Skeletal muscle satellite cell (primary cell): ENCODE results near the gene PPFIBP2.

Experiments
- H3K27me3 ChIP-seq: 2 replicates; pipeline ENCODE4 v1.7.0; 2013; ENCODE audit warnings: low read length; ENCODE audit not compliant: control insufficient read depth, insufficient read depth
- H3K36me3 ChIP-seq: 2 replicates; pipeline ENCODE4 v1.7.0; 2013; ENCODE audit warnings: mild to moderate bottlenecking, control low read depth, low read length; ENCODE audit not compliant: insufficient read depth
- H3K4me1 ChIP-seq: 2 replicates; pipeline ENCODE4 v1.7.0; 2013; ENCODE audit warnings: low read length; ENCODE audit not compliant: control insufficient read depth, insufficient read depth
- H3K4me2 ChIP-seq: 2 replicates; pipeline ENCODE4 v1.7.0; 2013; ENCODE audit warnings: mild to moderate bottlenecking, low read length
- H3K4me3 ChIP-seq: 2 replicates; pipeline ENCODE4 v1.7.0; 2013; ENCODE audit warnings: low read length
- H3K9ac ChIP-seq: 2 replicates; pipeline ENCODE4 v1.7.0; 2013; ENCODE audit warnings: mild to moderate bottlenecking, low read depth, low read length, moderate library complexity
- H3K9me3 ChIP-seq: replicated peaks from 2 replicates; pipeline ENCODE4 v1.7.0; 2013; ENCODE audit warnings: mild to moderate bottlenecking, control low read depth, low read length

PPFIBP2 gene

GRCh38 chr11:7583248-7583647 lies 69.4 kb downstream of the PPFIBP2 start:
- peaks cover 10% of the 10 kb centered on the region for H3K4me1 ChIP-seq
- H3K36me3 ChIP-seq = no peaks in the 10 kb centered on the region

DNA sequence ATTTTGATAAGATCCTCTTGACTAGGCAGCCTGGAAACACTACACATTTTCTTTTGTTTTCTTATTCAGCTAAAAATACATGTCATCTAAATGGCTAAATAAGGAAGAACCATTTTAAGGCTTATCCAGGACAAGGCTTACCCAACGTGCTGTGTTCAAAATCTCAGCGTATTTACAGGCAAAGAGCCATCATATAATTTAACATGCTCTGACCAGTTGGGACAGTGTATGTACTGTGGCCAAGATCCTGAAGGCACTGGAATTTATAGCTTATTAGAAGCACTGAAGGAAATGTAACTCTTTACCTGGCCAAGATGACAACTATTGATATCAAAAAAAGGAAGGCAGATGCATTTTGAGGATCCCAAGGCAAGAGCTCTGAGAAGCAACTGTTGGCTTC lies 71.1 kb downstream of the PPFIBP2 start:
- peaks cover 10% of the 10 kb centered on the region for H3K27me3 ChIP-seq
- no peak overlapping the region for H3K4me2 ChIP-seq
- H3K9me3 ChIP-seq = no peaks in the 10 kb centered on the region
- no peak overlapping the region for H3K4me3 ChIP-seq
- no peaks in the 10 kb centered on the region for H3K4me1 ChIP-seq
- H3K9ac ChIP-seq = no peak overlapping the region
- no peaks in the 10 kb centered on the region for H3K36me3 ChIP-seq

More at GRCh38 chr11:7583248-7583647, 69.4 kb downstream of the PPFIBP2 start:
- no peak overlapping the region for H3K9ac ChIP-seq
- no peak overlapping the region for H3K4me3 ChIP-seq
- H3K4me2 ChIP-seq = no peak overlapping the region
- H3K9me3 ChIP-seq = no peaks in the 10 kb centered on the region
- peaks cover 10% of the 10 kb centered on the region for H3K27me3 ChIP-seq

- Histone ChIP-seq H3K27me3 (peaks cover 10% of the 10 kb centered on the region), H3K9me3 (no peaks in the 10 kb centered on the region), H3K4me1 (no peaks in the 10 kb centered on the region), H3K4me3 (no peak overlapping the region), H3K9ac (no peak overlapping the region), H3K36me3 (no peaks in the 10 kb centered on the region), H3K4me2 (no peak overlapping the region)
These were observed 72.0 kb downstream of the PPFIBP2 start for GRCh38 chr11:7585816-7586215.

GRCh38 chr11:7586376-7586775 lies 72.6 kb downstream of the PPFIBP2 start:
- no peak overlapping the region for H3K9ac ChIP-seq
- H3K27me3 ChIP-seq = peaks cover 10% of the 10 kb centered on the region
- no peak overlapping the region for H3K4me3 ChIP-seq
- H3K4me2 ChIP-seq = no peak overlapping the region
- no peaks in the 10 kb centered on the region for H3K36me3 ChIP-seq
- no peaks in the 10 kb centered on the region for H3K9me3 ChIP-seq
- no peaks in the 10 kb centered on the region for H3K4me1 ChIP-seq

DNA sequence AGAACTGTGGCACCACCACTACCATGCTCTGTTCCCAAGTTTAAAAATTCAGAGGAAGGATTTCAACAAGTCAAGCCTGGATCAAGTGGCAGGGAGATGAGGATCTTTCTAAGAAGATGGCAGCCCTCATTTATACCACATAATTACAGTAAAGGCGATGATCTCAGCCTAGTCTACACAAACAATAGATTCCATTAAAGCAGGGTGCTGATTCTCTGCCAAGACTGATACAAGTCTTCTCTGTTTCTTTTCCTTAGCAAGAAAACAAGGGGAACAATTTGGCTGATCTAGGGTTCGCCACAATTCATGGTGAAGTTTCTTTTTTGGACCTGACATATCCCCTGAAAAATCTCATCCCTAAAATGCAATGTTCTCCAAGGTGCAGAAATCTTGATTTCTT lies 73.9 kb downstream of the PPFIBP2 start:
- H3K4me2 ChIP-seq = no peak overlapping the region
- peaks cover 10% of the 10 kb centered on the region for H3K27me3 ChIP-seq
- peaks cover 3% of the 10 kb centered on the region for H3K4me1 ChIP-seq
- no peaks in the 10 kb centered on the region for H3K9me3 ChIP-seq
- H3K4me3 ChIP-seq = no peak overlapping the region
- no peak overlapping the region for H3K9ac ChIP-seq
- no peaks in the 10 kb centered on the region for H3K36me3 ChIP-seq

DNA sequence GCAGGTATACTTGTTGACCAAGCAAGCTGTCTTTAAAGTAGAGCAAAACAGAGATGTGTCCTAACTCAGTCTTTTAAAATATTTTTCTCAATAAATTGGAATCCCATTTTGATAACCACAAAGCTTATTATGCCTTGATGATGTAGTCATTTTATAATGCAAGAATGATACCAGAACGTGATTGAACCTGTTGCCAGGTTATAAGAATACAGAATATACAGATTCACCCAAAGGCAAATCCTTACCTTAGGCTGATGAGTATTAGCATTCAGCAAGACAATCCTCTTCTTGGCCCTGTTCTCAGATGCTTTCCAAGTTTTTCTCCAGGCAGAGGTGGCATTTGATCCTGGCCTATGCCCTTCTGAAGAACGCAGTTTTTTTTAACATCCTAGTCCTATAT lies 76.1 kb downstream of the PPFIBP2 start:
- Histone ChIP-seq H3K4me3 (no peak overlapping the region), H3K9me3 (no peaks in the 10 kb centered on the region), H3K4me1 (peaks cover 7% of the 10 kb centered on the region), H3K27me3 (peaks cover 3% of the 10 kb centered on the region), H3K9ac (no peak overlapping the region), H3K4me2 (no peak overlapping the region), H3K36me3 (no peaks in the 10 kb centered on the region)

DNA sequence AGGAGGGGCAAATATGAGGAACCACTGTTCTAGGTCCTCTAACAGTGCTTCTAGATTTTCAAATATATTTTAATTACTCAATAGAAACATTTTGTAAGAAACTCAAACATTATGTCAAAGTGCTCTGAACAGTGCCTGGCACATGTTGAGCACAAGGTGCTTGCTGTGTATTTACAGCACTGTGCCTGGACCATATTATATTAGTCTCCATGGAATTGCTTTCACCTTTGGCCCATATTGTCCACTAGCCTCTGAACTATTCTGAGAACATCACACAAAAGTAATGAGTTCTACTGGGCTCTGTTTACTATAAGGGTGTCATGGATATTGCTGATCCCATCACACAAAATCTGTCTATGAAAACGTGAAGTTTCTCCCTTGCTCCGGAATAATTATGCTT lies 76.7 kb downstream of the PPFIBP2 start:
- Histone ChIP-seq H3K27me3 (peaks cover 3% of the 10 kb centered on the region), H3K4me1 (peaks cover 7% of the 10 kb centered on the region), H3K9ac (no peak overlapping the region), H3K9me3 (no peaks in the 10 kb centered on the region), H3K4me3 (no peak overlapping the region), H3K36me3 (no peaks in the 10 kb centered on the region), H3K4me2 (no peak overlapping the region)

DNA sequence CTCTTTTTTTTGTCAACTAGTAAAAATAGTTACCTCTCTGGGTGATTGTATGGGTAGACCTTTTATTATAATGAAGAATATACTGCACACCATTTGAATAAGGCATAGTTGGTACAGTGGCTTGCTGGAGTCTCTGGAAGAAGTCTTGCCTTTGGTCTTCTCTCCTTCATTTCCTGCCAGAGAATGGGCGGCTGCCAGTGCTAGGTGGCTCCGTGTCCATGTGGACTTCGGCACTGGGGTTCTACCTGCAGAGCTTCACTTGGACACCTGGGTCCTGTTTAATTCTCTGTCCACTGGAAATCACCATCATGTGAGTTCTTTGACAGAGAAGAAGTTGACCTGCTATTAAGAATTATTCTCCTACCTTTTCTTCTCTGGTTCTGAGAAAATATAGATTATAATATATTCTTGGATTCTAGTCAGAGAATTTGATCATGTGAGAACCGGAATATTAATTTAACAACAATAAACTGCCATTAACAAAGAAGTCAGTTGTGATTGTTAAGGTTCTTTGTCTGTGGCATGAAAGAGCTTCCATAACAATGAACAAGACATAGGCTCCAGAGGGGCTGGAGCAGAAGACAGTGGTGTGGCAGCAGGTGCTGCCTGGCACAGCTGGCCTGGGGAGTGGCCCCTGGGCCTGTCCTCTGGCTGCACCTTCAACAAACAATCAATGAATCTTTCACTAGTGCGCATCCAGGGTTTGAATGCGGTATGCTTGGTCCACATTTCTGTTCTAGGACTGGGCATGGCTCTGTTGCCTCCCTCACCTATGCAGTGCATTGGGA lies 77.5 kb downstream of the PPFIBP2 start:
- no peaks in the 10 kb centered on the region for H3K9me3 ChIP-seq
- no peaks in the 10 kb centered on the region for H3K36me3 ChIP-seq

GRCh38 chr11:7591987-7592386 lies 78.2 kb downstream of the PPFIBP2 start:
- H3K9me3 ChIP-seq = no peaks in the 10 kb centered on the region
- H3K4me3 ChIP-seq = no peak overlapping the region
- H3K4me1 ChIP-seq = peaks cover 7% of the 10 kb centered on the region

More for the DNA sequence above, 77.5 kb downstream of the PPFIBP2 start:
- H3K27me3 ChIP-seq = peaks cover 3% of the 10 kb centered on the region
- H3K4me2 ChIP-seq = no peak overlapping the region
- H3K4me3 ChIP-seq = no peak overlapping the region
- H3K4me1 ChIP-seq = peaks cover 7% of the 10 kb centered on the region
- no peak overlapping the region for H3K9ac ChIP-seq

DNA sequence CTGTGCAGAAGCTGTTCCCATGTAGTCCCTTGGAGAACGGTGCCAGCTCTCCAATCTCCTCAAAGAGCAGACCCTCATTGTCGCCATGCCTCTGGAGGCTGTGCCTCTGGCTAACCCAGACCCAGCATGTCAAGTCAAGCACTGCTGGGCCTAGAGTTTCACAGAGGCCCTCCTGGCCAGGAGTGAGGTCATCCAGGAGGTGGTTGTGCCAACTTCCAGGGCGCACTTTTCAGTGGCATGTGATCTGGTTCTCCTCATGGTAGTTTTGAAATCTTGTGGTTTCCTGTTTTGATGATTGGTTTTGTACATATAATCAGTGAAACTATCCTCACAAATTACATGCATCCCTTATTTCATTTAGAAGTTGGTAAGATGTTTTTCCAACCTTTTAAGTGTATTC lies 78.9 kb downstream of the PPFIBP2 start:
- Histone ChIP-seq H3K9me3 (no peaks in the 10 kb centered on the region), H3K4me3 (no peak overlapping the region), H3K36me3 (no peaks in the 10 kb centered on the region), H3K27me3 (no peaks in the 10 kb centered on the region), H3K9ac (no peak overlapping the region), H3K4me1 (peaks cover 7% of the 10 kb centered on the region), H3K4me2 (no peak overlapping the region)

More at GRCh38 chr11:7591987-7592386, 78.2 kb downstream of the PPFIBP2 start:
- no peak overlapping the region for H3K9ac ChIP-seq
- no peak overlapping the region for H3K4me2 ChIP-seq
- H3K36me3 ChIP-seq = no peaks in the 10 kb centered on the region
- peaks cover 3% of the 10 kb centered on the region for H3K27me3 ChIP-seq

DNA sequence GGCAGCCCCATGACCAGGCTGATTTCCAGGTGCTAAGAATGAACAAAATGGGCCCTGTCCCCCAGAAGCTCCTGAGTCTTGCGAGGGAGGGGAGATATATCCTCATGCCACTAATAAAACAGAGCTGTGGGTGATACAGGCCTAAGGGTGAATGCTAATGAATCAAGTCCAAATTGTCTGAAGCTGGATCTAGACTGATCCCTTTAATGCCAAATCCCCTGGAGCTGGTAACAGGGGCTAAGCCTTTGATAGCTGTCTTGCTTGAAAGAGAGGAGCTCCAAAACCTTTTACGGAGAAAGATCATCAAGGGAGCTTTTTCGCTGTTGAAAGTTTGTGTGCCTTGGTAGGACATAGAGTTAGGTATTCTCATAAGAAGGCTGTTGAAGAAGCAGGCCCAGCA lies 79.7 kb downstream of the PPFIBP2 start:
- H3K4me2 ChIP-seq = no peak overlapping the region
- no peaks in the 10 kb centered on the region for H3K9me3 ChIP-seq
- no peaks in the 10 kb centered on the region for H3K36me3 ChIP-seq
- no peaks in the 10 kb centered on the region for H3K27me3 ChIP-seq
- H3K4me1 ChIP-seq = peaks cover 7% of the 10 kb centered on the region
- no peak overlapping the region for H3K9ac ChIP-seq
- no peak overlapping the region for H3K4me3 ChIP-seq
